Effector CD8-positive, alpha-beta T cell (primary cell): ENCODE results near the gene PVALEF.

Source experiments
- DNase-seq: peaks from one replicate; lab custom pipeline; 2025; lab: John Stamatoyannopoulos, UW

Gene PVALEF

DNA sequence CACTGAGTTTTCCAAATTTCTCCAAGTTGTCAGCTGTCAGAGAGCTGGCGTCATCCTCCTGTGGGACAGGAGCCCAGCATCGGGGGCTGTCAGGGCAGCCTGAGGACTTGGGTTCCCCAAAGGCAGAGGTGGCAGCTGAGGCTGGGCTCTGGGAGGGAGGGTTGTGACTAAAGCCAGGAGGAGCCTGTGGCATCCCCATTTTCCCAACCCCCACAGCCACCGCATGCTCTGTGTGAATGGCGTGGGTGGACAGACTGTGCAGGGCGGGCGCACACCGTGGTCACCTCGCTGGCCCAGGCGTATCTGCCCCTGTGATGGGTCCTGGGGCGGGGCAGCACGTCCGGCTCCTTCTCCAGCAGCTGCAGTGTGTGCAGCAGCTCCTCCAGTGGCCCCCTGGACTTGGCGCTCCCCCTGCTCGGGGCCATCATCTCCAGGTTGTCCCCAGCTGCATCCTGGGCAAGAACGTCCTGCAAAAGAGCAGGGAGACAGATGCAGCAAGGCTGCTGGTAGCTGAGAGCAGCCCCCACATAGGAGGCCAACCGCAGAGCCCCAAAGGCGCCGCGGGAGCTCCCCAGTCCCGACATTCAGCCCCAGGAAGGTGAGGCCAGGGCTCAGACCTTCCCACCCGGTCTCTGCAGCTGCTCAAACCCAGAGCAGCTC, 32.7 kb downstream of the PVALEF start:
- no peak for DNase-seq

DNA sequence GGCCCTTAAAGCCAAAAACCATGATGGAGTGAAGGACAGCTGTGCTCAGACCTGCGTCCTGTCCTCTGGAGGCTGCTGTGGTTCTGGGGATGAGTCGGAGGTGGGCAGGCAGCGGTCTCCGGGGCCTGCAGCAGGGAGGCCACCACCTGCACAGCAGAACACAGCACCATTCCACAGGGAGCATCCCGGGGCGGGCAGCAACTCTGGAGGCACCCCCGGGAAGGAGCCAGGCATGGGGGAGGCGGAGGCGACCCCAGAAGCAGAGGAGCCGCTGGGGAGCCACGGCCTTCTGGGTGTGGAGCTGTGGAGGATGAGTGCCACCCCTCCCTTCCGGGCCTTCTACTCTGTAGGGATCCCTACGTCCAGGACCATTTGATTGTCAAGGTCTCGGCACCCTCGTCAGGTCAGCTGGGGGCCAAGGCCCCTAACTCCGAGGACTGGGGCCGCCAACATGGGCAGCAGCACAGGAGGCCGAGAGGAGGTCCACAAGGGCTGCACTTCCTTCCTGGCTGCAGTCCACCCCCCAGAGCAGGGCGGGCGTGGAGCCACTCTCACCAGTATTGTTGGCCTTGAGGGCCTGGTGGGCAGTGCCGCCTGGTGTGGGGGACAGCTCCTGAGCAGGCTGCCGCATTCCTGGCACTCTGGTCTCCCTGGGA, 33.6 kb downstream of the PVALEF start:
- no peak for DNase-seq

DNA sequence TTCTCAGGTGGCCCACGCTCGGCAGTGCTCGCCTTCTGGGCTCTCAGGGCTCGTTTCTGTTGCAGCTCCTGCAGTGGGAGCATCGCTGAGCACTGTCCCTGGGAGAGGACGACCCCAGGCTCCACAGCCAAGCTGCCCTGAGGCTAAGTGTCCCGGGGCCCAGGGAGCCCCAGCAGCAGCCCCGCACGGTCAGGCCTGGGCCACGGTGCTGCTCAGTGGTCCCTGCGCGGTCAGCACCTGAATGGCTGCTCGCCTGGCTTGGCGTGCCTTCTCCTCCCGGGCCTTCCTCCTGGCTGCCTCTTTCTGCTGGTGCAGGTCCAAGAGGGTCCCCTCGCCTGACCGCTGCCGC, 34.1 kb downstream of the PVALEF start:
- DNase-seq: no peak

DNA sequence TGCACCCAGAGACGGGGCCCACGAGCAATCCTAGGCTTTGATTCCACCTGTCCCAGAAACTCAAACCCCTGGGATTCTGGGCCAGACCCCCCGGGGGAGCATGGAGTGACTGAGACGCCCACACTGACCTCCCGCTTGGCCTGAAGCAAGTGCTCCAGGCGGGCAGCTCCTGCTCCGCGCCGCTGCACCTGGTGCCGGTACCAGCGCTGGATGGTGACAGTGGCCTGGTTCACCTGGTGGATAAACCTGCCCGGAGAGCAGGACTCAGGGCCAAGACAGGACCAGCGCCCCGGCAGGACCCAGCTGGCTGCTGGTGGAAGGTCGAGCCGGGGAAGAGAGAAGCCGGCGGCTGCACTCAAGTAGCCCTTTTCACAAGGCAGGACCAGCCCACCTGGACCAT, 34.9 kb downstream of the PVALEF start:
- DNase-seq: no peak

DNA sequence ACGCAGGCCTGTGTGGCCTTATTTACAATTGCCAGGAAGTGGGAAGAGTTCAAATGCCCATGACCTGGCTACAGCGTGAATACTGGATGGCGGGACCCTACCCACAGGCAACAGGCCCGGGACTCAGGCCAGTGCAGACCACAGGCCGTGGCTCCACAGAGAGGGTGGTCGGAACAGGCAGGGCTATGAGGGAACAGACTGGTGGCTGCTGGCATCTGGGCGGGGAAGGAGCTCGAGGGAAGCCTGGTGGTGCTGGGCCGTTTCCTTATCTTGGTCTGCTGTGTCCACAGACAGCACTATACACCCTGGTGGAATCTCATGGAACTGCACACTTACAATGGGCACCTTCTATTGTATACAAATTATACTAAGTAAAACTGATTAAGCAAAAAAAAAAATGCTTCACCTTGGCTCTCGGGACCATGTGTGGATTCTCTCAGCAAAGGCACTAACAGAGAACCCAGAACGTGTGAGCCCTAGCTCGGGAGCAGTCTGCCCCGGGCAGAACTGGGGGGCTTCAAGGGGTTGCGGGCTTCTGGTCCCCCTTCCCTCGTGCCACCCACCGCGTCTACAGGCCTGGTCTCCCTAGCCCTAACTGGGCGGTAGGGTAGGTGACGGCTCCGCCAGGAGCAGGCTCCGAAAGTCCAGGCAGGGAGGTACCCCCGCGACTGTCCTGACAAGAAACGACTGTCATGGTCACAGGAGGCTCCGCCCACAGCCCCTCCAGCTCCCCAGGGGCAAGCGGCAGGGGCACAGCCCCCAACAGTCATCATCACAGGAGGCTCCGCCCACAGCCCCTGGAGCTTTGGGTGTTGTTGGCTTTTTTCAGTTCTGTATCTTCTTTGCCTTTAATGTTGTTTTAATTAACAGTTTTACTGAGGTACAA, 35.6 kb downstream of the PVALEF start:
- no peak for DNase-seq

DNA sequence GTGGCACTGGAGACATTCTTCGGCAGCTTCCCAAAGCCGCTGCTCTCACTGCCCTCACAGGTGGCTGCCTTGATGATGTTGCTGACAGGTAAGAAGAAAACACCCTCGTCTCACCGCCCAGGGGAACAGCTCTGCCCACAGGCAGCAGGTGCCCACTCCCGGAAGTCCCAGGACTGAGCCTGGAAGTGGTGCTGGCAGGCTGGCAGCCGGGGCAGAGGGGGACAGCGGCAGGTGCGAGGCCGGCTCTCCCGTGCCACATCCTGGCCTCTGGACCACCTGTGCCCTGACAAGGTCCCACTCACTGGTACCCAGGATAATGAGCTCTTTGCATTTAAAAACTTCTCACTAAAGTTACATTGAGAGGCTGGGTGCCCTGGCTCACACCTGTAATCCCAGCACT, 37.0 kb downstream of the PVALEF start:
- no peak for DNase-seq

DNA sequence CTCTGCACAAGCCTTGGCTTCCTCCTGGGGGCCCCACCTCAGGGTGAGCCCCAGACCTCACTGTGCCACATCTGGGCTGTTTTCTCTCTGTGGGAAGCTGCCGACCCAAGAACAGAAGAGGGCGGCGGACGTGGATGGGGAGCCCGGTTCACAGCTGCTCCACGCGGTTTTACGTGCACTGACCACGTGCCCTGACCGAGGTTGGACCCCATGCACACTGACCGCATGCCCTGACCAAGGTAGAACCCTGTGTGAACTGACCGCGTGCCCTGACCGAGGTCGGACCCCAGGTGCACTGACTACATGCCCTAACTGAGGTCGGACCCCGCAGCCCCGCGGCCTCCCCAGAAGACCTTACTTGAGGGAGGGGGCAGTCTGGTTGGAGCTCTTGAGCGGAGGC, 37.8 kb downstream of the PVALEF start:
- no peak for DNase-seq

DNA sequence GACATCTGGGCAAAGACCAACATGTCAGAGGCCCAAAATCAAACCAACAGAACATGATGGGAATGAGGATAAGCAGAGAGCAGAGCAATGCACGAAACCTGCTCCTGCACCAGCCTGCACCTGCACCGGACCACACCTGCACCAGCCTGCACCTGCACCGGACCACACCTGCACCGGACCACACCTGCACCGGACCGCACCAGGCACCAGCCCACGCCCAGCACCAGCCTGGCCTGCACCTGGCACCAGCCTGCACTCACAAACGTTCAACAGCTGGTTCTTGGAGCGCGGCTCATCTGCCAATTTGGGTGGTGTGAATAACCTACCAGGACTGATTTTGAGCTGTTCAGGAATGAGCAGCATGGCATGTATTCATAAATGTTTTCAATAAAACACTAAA, 39.3 kb downstream of the PVALEF start:
- no peak for DNase-seq

DNA sequence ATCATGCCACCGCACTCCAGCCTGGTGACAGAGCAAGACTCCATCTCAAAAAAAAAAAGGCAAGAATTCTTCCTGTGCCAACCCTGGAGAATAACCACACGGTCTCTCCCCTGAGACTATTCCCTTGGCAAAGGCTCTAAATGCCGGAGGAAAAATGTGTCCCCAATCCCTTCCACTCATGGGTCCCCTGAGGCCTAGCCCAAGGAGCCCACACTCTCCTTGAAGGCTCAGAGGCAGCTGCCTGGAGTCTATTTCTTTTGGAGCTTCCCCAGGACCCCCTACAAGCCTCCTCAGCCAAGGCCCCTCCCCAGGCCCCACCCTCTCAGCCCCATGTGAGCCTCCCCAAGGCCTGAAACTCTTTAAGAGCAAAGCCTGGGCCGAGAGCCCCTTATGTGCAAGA, 40.9 kb downstream of the PVALEF start:
- DNase-seq: no peak

DNA sequence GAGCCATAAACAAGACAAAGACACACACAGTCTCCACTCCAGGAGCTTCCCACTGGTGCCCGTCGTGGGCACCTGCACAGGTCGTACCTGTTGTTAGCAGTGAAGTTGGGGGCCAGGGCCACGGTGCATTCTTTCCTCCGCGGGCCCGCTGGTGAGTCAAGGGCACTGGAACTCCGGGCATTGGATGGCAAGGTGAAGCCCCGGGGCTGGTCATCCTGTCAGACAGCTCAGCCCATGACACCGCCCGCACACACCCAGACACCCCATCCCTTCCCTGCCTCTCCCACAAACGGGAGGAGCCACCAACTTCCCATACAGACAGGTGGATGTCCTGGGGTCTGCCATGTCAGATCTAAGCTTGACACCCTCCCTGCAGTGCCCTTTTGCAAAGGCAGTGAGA, 41.4 kb downstream of the PVALEF start:
- DNase-seq: no peak

DNA sequence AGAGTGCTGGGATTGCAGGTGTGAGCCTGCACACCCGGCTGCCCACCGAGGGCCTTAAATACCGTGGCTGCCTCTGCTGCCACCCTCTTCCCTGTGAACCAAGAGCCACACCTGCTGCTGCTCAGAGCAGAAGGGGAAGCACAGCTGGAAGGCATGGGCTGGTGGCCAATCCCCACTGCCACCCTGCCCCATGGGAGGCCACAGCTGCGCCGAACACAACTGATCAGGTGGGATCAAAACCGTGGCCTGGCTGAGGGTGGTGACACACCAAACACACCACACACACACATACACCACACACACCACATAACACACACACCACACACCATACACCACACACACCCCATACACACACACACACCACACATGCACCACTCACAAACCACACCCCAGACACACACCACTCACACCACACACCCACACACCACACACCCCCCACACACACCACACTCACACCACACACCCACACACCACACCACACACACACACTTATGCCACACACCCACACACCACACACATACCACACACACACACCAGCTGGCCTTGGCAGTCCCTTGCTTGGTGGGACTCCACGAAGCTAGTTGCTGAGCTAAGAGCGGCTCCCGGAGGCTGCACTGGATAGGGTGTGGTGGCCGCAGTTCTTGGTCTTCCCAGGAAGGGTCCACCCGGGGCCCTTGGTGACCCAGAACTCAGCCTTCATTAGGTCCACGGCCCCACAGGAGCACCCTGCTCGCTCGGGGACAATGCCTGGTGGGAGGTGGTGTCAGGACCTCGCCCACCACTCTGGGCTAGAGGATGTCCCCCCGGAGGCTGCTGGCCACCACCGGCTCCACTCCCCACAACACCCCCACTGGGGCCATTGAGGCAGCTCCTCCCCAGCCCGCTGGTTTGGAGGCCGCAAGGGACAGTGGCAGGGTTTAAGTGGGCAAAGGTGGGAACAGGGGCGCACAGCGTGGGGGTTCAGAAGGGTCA, 42.6 kb downstream of the PVALEF start:
- no peak for DNase-seq

DNA sequence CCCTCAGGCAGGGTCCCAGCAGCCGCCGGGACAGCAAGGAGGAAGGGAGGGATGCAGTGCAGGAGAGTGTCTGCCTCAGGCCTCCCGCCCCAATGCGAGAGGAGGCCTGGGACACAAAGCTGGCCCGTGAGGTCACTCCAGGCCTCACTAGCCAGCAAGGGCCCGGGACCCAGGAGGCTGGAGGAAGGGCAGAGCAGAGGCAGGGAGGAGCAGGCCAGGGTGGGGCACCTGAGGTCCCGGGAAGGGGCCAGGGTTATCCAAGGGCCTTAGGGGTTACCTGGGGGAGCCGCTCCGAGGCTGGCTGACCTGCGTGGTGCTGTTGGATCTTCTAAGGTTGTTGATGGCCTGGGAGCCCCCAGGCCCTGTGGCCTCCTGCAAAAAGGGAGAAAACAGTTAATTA, 43.3 kb downstream of the PVALEF start:
- DNase-seq: no peak

DNA sequence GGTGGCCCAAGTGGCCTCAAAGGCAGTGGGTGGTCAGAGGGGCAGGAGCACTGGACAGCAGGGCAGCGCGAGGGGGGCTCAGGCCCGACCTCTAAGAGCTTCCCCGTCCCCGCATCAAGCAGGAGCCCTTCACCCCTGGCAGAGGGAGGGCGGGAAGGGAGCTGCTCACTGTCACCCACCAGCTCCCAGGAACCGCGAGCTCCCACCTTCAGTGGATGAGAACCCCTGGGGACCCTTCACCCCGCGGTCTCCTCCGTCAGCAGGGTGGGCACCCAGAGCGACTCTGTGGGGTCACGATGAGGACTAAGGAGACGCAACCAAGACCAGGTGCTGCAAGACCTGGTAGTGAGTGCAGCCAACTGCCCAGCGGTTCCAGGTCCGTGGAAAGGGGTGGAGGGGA, 43.8 kb downstream of the PVALEF start:
- DNase-seq: no peak

DNA sequence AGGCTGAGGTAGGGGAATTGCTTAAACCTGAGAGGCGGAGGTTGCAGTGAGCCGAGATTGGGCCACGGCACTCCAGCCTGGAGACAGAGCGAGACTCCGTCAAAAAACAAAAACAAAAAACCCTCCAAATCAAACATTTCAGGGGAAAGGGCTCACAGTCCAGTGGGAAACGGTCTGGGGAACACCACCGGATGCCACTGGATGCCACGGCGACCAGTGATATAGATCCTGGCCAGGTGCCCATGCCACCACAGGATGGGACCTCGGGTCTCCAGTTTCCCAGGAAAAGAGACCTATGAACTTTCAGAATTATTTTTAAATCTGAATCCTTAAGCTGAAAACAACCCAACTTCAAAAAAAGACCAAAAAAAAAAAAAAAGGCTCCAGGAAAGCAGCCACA, 45.2 kb downstream of the PVALEF start:
- no peak for DNase-seq

DNA sequence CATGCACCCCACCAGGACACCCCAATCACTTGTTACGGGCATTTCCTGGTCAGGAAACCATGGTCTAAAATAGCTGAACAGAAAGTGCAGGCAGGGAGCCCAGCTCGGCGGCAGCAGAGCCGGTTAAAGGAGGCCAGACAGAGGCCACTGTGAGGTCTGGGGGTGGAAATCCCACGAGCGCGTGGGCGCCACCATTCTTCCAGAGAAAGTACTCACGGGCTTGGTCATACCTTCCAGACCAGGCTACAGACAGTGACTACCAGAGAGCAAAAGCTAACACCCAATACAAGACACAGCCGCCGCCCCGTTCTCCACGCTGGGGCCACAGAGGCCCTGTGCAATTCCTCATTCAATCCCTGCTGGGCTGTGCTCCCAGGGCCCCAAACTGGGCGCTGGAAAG, 45.6 kb downstream of the PVALEF start:
- no peak for DNase-seq

DNA sequence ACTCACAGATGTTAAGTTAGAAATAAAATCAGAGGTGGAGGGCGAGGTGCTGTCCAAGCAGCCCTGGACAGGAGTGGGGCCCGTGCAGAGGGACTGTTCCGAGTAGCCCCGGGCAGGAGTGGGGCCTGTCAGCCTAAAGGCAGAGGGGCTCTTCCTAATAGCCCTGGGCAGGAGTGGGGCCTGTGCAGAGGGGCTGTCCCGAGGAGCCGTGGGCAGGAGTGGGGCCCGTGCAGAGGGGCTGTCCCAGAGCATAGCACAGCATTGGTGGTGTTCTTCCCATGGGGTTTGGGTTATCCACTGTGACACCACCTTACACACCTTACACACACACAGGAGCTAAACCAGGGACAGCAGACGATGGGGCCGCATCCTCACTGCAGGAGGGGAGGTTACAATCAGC, 47.1 kb downstream of the PVALEF start:
- no peak for DNase-seq

DNA sequence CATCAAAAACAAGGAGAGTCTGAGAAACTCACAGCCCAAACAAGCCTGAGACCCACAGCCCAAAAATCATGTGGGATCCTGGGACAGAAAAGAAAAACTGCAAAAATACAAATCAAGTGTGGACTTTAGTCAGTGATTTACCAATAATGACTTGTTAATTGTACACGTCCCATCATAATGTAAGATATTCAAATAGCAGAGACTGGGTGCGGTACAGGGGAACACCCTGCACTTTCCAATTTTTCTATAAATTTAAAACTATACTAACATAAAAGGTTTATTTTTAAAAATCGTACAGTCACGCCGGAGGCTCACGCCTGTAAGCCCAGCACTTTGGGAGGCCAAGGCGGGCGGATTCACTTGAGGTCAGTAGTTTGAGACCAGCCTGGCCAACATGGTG, 48.7 kb downstream of the PVALEF start:
- DNase-seq: no peak

DNA sequence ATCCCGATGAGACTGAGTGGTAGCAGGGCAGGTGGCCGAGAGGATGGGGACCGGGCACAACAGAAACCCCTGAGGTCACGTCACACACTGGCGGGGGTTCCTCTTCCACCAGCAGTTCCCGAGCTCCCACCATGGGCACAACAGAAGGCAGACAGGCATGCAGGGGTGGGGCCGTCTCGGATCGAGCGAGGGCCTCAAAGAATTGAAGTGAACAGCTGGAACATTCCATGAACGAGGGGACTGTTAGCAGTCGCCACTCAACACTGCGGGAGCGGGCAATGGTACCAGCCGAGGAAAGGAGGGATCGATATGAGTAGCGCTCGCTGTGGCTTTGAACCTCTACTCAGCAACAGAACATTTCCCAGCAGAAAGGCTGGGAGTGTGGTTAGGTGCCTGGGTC, 52.2 kb downstream of the PVALEF start:
- DNase-seq: no peak

DNA sequence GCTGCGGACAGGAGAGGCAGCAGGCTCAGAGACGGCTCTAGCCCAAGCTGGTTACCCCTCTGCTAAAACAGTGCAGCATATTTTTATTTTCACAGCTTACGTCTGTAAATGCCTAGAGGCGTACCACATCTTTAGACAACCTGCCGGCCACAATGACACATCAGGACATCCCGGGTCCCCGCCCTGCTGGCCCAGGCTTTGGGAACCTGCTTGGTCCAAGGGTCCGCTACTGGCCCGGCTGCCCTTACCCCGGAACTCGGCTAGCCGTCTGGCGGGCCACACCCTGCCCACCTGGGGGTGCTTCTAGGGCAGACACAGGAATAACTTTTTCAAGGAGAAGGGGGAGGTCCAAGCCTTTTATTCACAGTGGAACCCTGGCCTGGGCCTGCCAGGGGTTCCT, 53.2 kb downstream of the PVALEF start:
- no peak for DNase-seq

DNA sequence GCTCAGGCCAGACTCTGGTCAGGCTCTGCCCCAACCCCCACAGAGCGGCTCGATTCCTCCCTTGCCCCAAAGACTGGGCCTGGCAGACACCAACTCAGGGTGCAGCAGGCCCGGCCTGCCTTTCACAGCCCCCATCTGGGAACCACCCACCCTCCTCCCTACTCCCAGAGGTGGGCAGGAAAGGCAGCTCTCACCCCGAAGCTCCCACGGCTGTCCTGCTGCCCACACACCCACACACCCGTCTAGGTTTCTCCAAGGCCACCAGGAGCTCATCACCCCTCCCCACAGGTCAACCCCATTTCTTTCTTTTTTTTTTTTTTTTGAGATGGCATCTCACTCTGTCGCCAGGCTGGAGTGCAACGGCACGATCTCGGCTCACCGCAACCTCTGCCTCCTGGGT, 53.7 kb downstream of the PVALEF start:
- no peak for DNase-seq

DNA sequence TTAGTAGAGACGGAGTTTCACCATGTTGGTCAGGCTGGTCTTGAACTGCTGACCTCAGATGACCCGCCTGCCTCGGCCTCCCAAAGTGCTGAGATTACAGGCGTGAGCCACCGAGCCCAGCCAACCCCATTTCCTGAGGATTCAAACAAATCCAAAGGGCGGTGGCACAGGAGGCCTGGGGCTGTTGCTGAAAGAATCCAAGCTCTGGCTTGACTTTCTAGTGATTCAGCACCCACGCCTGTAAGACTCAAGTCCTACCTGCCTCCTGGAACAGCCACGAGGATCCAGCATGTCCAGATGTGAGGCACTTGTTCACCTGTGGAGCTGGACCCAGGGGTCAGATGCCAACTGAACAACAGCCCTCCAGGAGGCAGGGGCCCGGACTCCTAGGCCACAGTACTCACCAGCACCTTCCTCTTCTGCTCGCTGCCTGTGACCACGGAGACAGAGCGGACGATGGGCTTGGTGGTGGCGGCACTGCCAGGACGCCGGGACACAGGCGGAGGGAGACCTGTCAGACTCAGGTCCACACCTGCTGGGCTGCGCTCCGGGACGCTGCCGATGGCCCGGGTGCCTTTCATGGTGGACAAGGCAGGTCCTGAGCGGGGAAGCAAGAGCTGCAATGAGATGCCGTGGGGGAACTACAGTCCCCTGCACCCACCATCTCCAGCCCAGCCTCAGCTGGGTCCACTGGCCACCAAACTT, 54.3 kb downstream of the PVALEF start:
- DNase-seq: no peak
